ENCODE measurements around the gene SORCS2. TPM values are rescaled to one million over a fixed set of nuclear protein-coding genes. Genes with fewer than 3 reads are reported as not detected.

SORCS2 gene
- polyA plus RNA-seq, 1 of the 3 experiments (the other 2 are of a cell fraction): 1.6 TPM

DNA sequence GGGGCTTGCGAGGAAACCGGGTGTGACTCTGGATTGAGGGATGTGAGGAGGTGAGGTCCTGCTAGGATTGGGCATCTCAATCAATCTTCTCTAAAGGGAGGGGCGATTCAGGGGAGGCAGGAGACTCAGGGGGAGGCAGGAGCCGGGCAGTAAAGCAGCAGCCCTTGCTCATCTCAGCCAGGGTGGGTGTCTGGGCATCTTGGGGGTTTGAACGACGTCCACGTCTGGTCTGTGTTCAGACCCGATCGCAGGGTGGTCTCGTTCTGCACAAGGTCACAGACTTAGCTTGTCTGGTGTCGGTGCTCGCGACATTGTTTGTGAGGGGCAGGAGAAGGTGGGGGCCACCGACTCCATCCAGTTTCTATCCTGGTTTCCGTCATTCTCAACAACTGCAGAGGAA lies 473.7 kb downstream of the SORCS2 start (continued):
- TF ChIP-seq MEF2A (IDR thresholded peaks at IDR 0.05; ENCODE audit: borderline replicate concordance, low read depth): no peak
- TF ChIP-seq, protein P1, sequence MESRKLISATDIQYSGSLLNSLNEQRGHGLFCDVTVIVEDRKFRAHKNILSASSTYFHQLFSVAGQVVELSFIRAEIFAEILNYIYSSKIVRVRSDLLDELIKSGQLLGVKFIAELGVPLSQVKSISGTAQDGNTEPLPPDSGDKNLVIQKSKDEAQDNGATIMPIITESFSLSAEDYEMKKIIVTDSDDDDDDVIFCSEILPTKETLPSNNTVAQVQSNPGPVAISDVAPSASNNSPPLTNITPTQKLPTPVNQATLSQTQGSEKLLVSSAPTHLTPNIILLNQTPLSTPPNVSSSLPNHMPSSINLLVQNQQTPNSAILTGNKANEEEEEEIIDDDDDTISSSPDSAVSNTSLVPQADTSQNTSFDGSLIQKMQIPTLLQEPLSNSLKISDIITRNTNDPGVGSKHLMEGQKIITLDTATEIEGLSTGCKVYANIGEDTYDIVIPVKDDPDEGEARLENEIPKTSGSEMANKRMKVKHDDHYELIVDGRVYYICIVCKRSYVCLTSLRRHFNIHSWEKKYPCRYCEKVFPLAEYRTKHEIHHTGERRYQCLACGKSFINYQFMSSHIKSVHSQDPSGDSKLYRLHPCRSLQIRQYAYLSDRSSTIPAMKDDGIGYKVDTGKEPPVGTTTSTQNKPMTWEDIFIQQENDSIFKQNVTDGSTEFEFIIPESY (IDR thresholded peaks at IDR 0.05; ENCODE audit: borderline replicate concordance, low read depth): no peak
- TF ChIP-seq, protein P2, sequence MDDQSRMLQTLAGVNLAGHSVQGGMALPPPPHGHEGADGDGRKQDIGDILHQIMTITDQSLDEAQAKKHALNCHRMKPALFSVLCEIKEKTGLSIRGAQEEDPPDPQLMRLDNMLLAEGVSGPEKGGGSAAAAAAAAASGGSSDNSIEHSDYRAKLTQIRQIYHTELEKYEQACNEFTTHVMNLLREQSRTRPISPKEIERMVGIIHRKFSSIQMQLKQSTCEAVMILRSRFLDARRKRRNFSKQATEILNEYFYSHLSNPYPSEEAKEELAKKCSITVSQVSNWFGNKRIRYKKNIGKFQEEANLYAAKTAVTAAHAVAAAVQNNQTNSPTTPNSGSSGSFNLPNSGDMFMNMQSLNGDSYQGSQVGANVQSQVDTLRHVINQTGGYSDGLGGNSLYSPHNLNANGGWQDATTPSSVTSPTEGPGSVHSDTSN (IDR thresholded peaks at IDR 0.05): no peak

DNA sequence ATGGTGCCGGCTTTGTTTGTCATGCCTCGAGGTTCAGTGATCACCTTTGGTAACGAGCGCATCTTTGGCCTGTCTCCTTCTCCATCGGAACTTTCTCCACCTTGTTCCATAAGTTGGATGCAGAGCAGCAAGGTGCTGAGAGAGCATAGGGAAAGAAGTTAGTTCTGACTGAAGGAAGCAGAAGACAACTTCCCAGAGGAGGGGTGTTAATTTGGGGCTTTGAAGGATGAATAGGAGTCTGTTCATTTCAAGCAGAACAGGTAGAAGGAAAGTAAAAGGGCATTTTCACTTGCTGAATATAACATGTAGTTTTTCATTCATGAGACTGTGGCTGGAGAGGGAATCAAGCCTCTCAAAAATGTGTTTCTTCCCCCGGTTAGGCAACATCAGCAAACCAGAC lies 474.4 kb downstream of the SORCS2 start:
- Histone ChIP-seq H3K4me1 (ENCODE audit: control insufficient read depth in 1 of 2, insufficient read depth in 2 of 2, low read depth in 1 of 2, low read length in 1 of 2) (peaks cover 0 to 5% of the 10 kb centered on the region in 2 experiments; a peak in 1 of 4 replicates), H3K4me2 (no peak overlapping the region), H3K27me3 (ENCODE audit: insufficient read depth) (no peaks in the 10 kb centered on the region), H3K9ac (no peak overlapping the region), H4K20me1 (ENCODE audit: insufficient read depth) (no peaks in the 10 kb centered on the region), H3K9me3 (no peaks in the 10 kb centered on the region), H2AFZ (ENCODE audit: low read depth) (no peak overlapping the region), H3F3A (replicated peaks; ENCODE audit: insufficient read depth) (no peaks in the 10 kb centered on the region), H3K9me2 (no peaks in the 10 kb centered on the region), H3K36me3 (replicated peaks in 1 of 2; ENCODE audit: control insufficient read depth in 1 of 2, insufficient read depth in 2 of 2, low read length in 1 of 2) (no peaks in the 10 kb centered on the region), H3K27ac (ENCODE audit: low read depth in 2 of 2, low read length in 1 of 2) (no peak overlapping the region), H3K79me2 (ENCODE audit: insufficient read depth) (no peaks in the 10 kb centered on the region), H3K4me3 (ENCODE audit: low read depth in 2 of 2, low read length in 1 of 2) (no peak overlapping the region)
- ChIA-PET POLR2A (no interaction called here), CTCF (interaction anchor here (1.0 to 1.8 kb wide), 2 partner anchors 12 to 13 kb away, joined by 3 to 4 read pairs; no protein-coding TSS in a partner anchor)
- 88% methylated on average over 4 of the region's 6 CpGs for WGBS (ENCODE audit: low lambda C conversion rate)
- TF ChIP-seq SIN3A (IDR thresholded peaks at IDR 0.05; ENCODE audit: borderline replicate concordance, low read depth, low read length) (no peak), EZH2phosphoT487 (IDR thresholded peaks at IDR 0.05; ENCODE audit: borderline replicate concordance, low read depth) (no peak), SMC3 (IDR thresholded peaks at IDR 0.05; ENCODE audit: low read depth, low read length) (no peak), FOXJ3 (CRISPR knock-in tag; IDR thresholded peaks at IDR 0.05) (no peak), RAD21 (IDR thresholded peaks at IDR 0.05; ENCODE audit: low read length) (no peak), NRF1 (IDR thresholded peaks at IDR 0.05; ENCODE audit: low read depth, low read length) (no peak), FOXM1 (IDR thresholded peaks at IDR 0.05; ENCODE audit: low read depth) (no peak), RCOR1 (IDR thresholded peaks at IDR 0.05; ENCODE audit: low read length) (no peak), POLR2AphosphoS5 (IDR thresholded peaks at IDR 0.05; ENCODE audit: low read depth, low read length) (no peak), GATA2 (CRISPR knock-in tag; IDR thresholded peaks at IDR 0.05) (no peak), TCF12 (IDR thresholded peaks at IDR 0.05) (no peak), GABPA (IDR thresholded peaks at IDR 0.05; ENCODE audit: low read depth) (no peak), ELF1 (IDR thresholded peaks at IDR 0.05) (no peak), RFX5 (IDR thresholded peaks at IDR 0.05; ENCODE audit: low read length) (no peak)
- TF ChIP-seq, protein P3, sequence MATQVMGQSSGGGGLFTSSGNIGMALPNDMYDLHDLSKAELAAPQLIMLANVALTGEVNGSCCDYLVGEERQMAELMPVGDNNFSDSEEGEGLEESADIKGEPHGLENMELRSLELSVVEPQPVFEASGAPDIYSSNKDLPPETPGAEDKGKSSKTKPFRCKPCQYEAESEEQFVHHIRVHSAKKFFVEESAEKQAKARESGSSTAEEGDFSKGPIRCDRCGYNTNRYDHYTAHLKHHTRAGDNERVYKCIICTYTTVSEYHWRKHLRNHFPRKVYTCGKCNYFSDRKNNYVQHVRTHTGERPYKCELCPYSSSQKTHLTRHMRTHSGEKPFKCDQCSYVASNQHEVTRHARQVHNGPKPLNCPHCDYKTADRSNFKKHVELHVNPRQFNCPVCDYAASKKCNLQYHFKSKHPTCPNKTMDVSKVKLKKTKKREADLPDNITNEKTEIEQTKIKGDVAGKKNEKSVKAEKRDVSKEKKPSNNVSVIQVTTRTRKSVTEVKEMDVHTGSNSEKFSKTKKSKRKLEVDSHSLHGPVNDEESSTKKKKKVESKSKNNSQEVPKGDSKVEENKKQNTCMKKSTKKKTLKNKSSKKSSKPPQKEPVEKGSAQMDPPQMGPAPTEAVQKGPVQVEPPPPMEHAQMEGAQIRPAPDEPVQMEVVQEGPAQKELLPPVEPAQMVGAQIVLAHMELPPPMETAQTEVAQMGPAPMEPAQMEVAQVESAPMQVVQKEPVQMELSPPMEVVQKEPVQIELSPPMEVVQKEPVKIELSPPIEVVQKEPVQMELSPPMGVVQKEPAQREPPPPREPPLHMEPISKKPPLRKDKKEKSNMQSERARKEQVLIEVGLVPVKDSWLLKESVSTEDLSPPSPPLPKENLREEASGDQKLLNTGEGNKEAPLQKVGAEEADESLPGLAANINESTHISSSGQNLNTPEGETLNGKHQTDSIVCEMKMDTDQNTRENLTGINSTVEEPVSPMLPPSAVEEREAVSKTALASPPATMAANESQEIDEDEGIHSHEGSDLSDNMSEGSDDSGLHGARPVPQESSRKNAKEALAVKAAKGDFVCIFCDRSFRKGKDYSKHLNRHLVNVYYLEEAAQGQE (IDR thresholded peaks at IDR 0.05; ENCODE audit: low read depth, low read length): no peak
- TF ChIP-seq, protein P4, sequence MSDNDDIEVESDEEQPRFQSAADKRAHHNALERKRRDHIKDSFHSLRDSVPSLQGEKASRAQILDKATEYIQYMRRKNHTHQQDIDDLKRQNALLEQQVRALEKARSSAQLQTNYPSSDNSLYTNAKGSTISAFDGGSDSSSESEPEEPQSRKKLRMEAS (IDR thresholded peaks at IDR 0.05; ENCODE audit: low read depth): no peak
- TF ChIP-seq, protein P2 (IDR thresholded peaks at IDR 0.05): no peak
- TF ChIP-seq, protein P5, sequence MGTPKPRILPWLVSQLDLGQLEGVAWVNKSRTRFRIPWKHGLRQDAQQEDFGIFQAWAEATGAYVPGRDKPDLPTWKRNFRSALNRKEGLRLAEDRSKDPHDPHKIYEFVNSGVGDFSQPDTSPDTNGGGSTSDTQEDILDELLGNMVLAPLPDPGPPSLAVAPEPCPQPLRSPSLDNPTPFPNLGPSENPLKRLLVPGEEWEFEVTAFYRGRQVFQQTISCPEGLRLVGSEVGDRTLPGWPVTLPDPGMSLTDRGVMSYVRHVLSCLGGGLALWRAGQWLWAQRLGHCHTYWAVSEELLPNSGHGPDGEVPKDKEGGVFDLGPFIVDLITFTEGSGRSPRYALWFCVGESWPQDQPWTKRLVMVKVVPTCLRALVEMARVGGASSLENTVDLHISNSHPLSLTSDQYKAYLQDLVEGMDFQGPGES (IDR thresholded peaks at IDR 0.05; ENCODE audit: low read depth, low read length): no peak
- no peak for DNase-seq

All from SK-N-SH (cell line).